D721Med (cell line): ENCODE data around the gene CFAP69.

Experiments used
- DNase-seq: peaks from one replicate; pipeline ENCODE4 v3.0.0; 2011; ENCODE audit warnings: low spot score; ENCODE audit not compliant: insufficient read length
- FAIRE-seq: peaks from 2 replicates; lab custom pipeline; 2011; peaks lifted over from hg19 to GRCh38; lab: Jason Lieb, UNC
- CTCF ChIP-seq: IDR thresholded peaks from 2 replicates; pipeline ENCODE4 v1.5.1; 2012; ENCODE audit warnings: mild to moderate bottlenecking, control low read depth; ENCODE audit not compliant: insufficient read depth; ENCODE audit errors: missing control alignments

Gene CFAP69

GRCh38 chr7:90239625-90240228 lies 5.2 kb upstream of the CFAP69 start:
- DNase-seq = no peak
- TF ChIP-seq CTCF = no peak
- no peak for FAIRE-seq

GRCh38 chr7:90242369-90243168 lies 2.4 kb upstream of the CFAP69 start:
- no peak for TF ChIP-seq CTCF
- no peak for DNase-seq
- no peak for FAIRE-seq

GRCh38 chr7:90243556-90243955 lies 1.4 kb upstream of the CFAP69 start:
- FAIRE-seq (no peak), DNase-seq (no peak)
- no peak for TF ChIP-seq CTCF

GRCh38 chr7:90244565-90244908 lies 437 bp upstream of the CFAP69 start:
- TF ChIP-seq CTCF = no peak
- DNase-seq = no peak
- no peak for FAIRE-seq

GRCh38 chr7:90246171-90246570 lies 1.2 kb downstream of the CFAP69 start:
- no peak for DNase-seq

GRCh38 chr7:90248706-90249105 lies 3.7 kb downstream of the CFAP69 start:
- no peak for TF ChIP-seq CTCF
- DNase-seq = no peak
- FAIRE-seq = no peak

More at GRCh38 chr7:90246171-90246570, 1.2 kb downstream of the CFAP69 start:
- TF ChIP-seq CTCF = no peak
- no peak for FAIRE-seq

- no peak for TF ChIP-seq CTCF
- no peak for DNase-seq
- FAIRE-seq = no peak
Observed at GRCh38 chr7:90250601-90251303, 5.8 kb downstream of the CFAP69 start.
